Measurements from ENCODE around the gene TRHDE. TPM values are rescaled to one million over a fixed set of nuclear protein-coding genes. Genes with fewer than 3 reads are reported as not detected.

The TRHDE gene
- total and polyA plus RNA-seq, 9 of the 15 experiments (the other 6 are each of a cell fraction or from before 2014, with no cell fraction given): 0.03 to 0.29 (median 0.09) TPM

- TF ChIP-seq, protein P1, sequence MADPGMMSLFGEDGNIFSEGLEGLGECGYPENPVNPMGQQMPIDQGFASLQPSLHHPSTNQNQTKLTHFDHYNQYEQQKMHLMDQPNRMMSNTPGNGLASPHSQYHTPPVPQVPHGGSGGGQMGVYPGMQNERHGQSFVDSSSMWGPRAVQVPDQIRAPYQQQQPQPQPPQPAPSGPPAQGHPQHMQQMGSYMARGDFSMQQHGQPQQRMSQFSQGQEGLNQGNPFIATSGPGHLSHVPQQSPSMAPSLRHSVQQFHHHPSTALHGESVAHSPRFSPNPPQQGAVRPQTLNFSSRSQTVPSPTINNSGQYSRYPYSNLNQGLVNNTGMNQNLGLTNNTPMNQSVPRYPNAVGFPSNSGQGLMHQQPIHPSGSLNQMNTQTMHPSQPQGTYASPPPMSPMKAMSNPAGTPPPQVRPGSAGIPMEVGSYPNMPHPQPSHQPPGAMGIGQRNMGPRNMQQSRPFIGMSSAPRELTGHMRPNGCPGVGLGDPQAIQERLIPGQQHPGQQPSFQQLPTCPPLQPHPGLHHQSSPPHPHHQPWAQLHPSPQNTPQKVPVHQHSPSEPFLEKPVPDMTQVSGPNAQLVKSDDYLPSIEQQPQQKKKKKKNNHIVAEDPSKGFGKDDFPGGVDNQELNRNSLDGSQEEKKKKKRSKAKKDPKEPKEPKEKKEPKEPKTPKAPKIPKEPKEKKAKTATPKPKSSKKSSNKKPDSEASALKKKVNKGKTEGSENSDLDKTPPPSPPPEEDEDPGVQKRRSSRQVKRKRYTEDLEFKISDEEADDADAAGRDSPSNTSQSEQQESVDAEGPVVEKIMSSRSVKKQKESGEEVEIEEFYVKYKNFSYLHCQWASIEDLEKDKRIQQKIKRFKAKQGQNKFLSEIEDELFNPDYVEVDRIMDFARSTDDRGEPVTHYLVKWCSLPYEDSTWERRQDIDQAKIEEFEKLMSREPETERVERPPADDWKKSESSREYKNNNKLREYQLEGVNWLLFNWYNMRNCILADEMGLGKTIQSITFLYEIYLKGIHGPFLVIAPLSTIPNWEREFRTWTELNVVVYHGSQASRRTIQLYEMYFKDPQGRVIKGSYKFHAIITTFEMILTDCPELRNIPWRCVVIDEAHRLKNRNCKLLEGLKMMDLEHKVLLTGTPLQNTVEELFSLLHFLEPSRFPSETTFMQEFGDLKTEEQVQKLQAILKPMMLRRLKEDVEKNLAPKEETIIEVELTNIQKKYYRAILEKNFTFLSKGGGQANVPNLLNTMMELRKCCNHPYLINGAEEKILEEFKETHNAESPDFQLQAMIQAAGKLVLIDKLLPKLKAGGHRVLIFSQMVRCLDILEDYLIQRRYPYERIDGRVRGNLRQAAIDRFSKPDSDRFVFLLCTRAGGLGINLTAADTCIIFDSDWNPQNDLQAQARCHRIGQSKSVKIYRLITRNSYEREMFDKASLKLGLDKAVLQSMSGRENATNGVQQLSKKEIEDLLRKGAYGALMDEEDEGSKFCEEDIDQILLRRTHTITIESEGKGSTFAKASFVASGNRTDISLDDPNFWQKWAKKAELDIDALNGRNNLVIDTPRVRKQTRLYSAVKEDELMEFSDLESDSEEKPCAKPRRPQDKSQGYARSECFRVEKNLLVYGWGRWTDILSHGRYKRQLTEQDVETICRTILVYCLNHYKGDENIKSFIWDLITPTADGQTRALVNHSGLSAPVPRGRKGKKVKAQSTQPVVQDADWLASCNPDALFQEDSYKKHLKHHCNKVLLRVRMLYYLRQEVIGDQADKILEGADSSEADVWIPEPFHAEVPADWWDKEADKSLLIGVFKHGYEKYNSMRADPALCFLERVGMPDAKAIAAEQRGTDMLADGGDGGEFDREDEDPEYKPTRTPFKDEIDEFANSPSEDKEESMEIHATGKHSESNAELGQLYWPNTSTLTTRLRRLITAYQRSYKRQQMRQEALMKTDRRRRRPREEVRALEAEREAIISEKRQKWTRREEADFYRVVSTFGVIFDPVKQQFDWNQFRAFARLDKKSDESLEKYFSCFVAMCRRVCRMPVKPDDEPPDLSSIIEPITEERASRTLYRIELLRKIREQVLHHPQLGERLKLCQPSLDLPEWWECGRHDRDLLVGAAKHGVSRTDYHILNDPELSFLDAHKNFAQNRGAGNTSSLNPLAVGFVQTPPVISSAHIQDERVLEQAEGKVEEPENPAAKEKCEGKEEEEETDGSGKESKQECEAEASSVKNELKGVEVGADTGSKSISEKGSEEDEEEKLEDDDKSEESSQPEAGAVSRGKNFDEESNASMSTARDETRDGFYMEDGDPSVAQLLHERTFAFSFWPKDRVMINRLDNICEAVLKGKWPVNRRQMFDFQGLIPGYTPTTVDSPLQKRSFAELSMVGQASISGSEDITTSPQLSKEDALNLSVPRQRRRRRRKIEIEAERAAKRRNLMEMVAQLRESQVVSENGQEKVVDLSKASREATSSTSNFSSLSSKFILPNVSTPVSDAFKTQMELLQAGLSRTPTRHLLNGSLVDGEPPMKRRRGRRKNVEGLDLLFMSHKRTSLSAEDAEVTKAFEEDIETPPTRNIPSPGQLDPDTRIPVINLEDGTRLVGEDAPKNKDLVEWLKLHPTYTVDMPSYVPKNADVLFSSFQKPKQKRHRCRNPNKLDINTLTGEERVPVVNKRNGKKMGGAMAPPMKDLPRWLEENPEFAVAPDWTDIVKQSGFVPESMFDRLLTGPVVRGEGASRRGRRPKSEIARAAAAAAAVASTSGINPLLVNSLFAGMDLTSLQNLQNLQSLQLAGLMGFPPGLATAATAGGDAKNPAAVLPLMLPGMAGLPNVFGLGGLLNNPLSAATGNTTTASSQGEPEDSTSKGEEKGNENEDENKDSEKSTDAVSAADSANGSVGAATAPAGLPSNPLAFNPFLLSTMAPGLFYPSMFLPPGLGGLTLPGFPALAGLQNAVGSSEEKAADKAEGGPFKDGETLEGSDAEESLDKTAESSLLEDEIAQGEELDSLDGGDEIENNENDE (IDR thresholded peaks at IDR 0.05; ENCODE audit: low read depth, low read length): peak; percentile 35
These were observed 41.6 kb upstream of the TRHDE start (continued) for GRCh38 chr12:72230589-72230988.
